H1 (cell line): ENCODE results near the gene ERVMER34-1. TPM values are rescaled to one million over a fixed set of nuclear protein-coding genes. Genes with fewer than 3 reads are reported as not detected.

Source experiments
- CTCF ChIA-PET: fragments of 300-600 bp; sonication (Branson Sonifier 250); formaldehyde crosslinking; loops from one replicate; lab custom pipeline; 2021; ENCODE audit not compliant: partially characterized antibody; lab: Charles Lee
- POLR2A ChIA-PET: fragments of 300-600 bp; sonication (Branson Sonifier 250); formaldehyde crosslinking; loops from one replicate; lab custom pipeline; 2021; ENCODE audit warnings: inconsistent platforms; ENCODE audit not compliant: partially characterized antibody; lab: Charles Lee
- DNase-seq, 2 experiments: peaks; one replicate each; pipeline versions ENCODE4 v3.0.0 to v3.0.0-alpha.2; 2010 to 2022; ENCODE audit warnings: low spot score in 2 of 2, low read depth in 1 of 2, mixed read lengths in 1 of 2
- FAIRE-seq: peaks from 2 replicates; lab custom pipeline; 2011; peaks lifted over from hg19 to GRCh38; lab: Jason Lieb, UNC
- H2AFZ ChIP-seq: 2 replicates; pipeline ENCODE4 v1.8.1; 2012; ENCODE audit warnings: low read length, inconsistent platforms
- H2AK5ac ChIP-seq: 2 replicates; pipeline ENCODE4 v1.6.1; 2013; ENCODE audit warnings: low read depth, low read length
- H2BK120ac ChIP-seq: replicated peaks from 2 replicates; pipeline ENCODE3; 2013; ENCODE audit warnings: low read depth, low read length, inconsistent platforms
- H2BK12ac ChIP-seq: 2 replicates; pipeline ENCODE4 v1.6.1; 2013; ENCODE audit warnings: low read depth, low read length
- H2BK15ac ChIP-seq: 2 replicates; pipeline ENCODE4 v1.6.1; 2013; ENCODE audit warnings: low read length
- H2BK20ac ChIP-seq: 2 replicates; pipeline ENCODE4 v1.6.1; 2013; ENCODE audit warnings: low read length
- H2BK5ac ChIP-seq: 2 replicates; pipeline ENCODE4 v1.6.1; 2013; ENCODE audit warnings: low read depth, low read length
- H3K14ac ChIP-seq: 2 replicates; pipeline ENCODE4 v1.6.1; 2013; ENCODE audit warnings: inconsistent platforms; ENCODE audit not compliant: insufficient read length
- H3K18ac ChIP-seq: 2 replicates; pipeline ENCODE4 v1.6.1; 2013; ENCODE audit warnings: low read length; ENCODE audit errors: extremely low read depth
- H3K23ac ChIP-seq: 2 replicates; pipeline ENCODE4 v1.6.1; 2013; ENCODE audit warnings: inconsistent platforms; ENCODE audit not compliant: insufficient read length
- H3K23me2 ChIP-seq: 2 replicates; pipeline ENCODE4 v1.6.1; 2013; ENCODE audit warnings: low read depth, low read length
- H3K27ac ChIP-seq: 2 replicates; pipeline ENCODE4 v1.6.1; 2011; ENCODE audit warnings: low read depth, low read length, inconsistent platforms
- H3K27me3 ChIP-seq, 4 experiments: replicated peaks in 1 of 4; 1 replicate in 1 of 4; 2 replicates in 3 of 4; pipeline versions ENCODE4 v1.6.1 to v1.8.1; 2011 to 2013; ENCODE audit warnings: low read length in 3 of 4, mild to moderate bottlenecking in 3 of 4, inconsistent platforms in 2 of 4, mixed read lengths in 2 of 4, moderate library complexity in 1 of 4; ENCODE audit not compliant: control insufficient read depth in 3 of 4, insufficient read depth in 3 of 4; ENCODE audit errors: extremely low read depth in 1 of 4
- H3K36me3 ChIP-seq, 4 experiments: 2 replicates each; pipeline versions ENCODE4 v1.6.1 to v1.8.1; 2011 to 2013; ENCODE audit warnings: mild to moderate bottlenecking in 4 of 4, low read length in 3 of 4, moderate library complexity in 2 of 4, control low read depth in 1 of 4, inconsistent platforms in 1 of 4; ENCODE audit not compliant: insufficient read depth in 4 of 4, control insufficient read depth in 2 of 4
- H3K4ac ChIP-seq: replicated peaks from 2 replicates; pipeline ENCODE3; 2013; ENCODE audit warnings: low read length, low read depth, mixed read lengths, inconsistent platforms; ENCODE audit not compliant: insufficient read length
- H3K4me1 ChIP-seq, 4 experiments: replicated peaks in 1 of 4; 1 replicate in 1 of 4; 2 replicates in 3 of 4; pipeline versions ENCODE4 v1.6.1 to v1.8.1; 2011 to 2013; ENCODE audit warnings: low read length in 3 of 4, inconsistent platforms in 2 of 4, mixed read lengths in 1 of 4; ENCODE audit not compliant: insufficient read depth in 4 of 4, control insufficient read depth in 3 of 4
- H3K4me2 ChIP-seq, 2 experiments: 2 replicates each; pipeline versions ENCODE4 v1.6.1 to v1.8.1; 2011 to 2013; ENCODE audit warnings: low read depth in 2 of 2, low read length in 2 of 2, control low read depth in 1 of 2, inconsistent platforms in 1 of 2, mild to moderate bottlenecking in 1 of 2; ENCODE audit not compliant: insufficient read depth in 1 of 2
- H3K4me3 ChIP-seq, 4 experiments: fragments of 200-600, 300-600 bp in 1 of 4; sonication (generic), shearing (Covaris generic), sonication (Bioruptor Twin) in 1 of 4; 2 replicates each; pipeline versions ENCODE4 v1.5.1 to v1.8.1; 2011 to 2016; ENCODE audit warnings: low read length in 4 of 4, low read depth in 3 of 4, control low read depth in 2 of 4, inconsistent platforms in 2 of 4, mild to moderate bottlenecking in 2 of 4, mixed read lengths in 1 of 4, moderate library complexity in 1 of 4; ENCODE audit not compliant: insufficient read depth in 2 of 4; ENCODE audit errors: extremely low read depth in 1 of 4
- H3K56ac ChIP-seq: replicated peaks from 2 replicates; pipeline ENCODE3; 2013; ENCODE audit warnings: low read depth, mild to moderate bottlenecking, mixed read lengths, low read length, inconsistent platforms; ENCODE audit not compliant: insufficient read length
- H3K79me1 ChIP-seq: 2 replicates; pipeline ENCODE4 v1.6.1; 2013; ENCODE audit warnings: low read depth, low read length, control low read depth
- H3K79me2 ChIP-seq, 2 experiments: 2 replicates each; pipeline versions ENCODE4 v1.6.1 to v1.8.1; 2012 to 2013; ENCODE audit warnings: low read length in 2 of 2, mild to moderate bottlenecking in 2 of 2, inconsistent platforms in 1 of 2; ENCODE audit not compliant: insufficient read depth in 2 of 2, control insufficient read depth in 1 of 2
- H3K9ac ChIP-seq, 4 experiments: replicated peaks in 1 of 4; 1 replicate in 1 of 4; 2 replicates in 3 of 4; pipeline versions ENCODE4 v1.6.1 to v1.8.1; 2011 to 2013; ENCODE audit warnings: low read depth in 3 of 4, low read length in 3 of 4, control low read depth in 2 of 4, mild to moderate bottlenecking in 2 of 4, moderate library complexity in 2 of 4, inconsistent platforms in 1 of 4; ENCODE audit errors: extremely low read depth in 1 of 4
- H3K9me3 ChIP-seq, 2 experiments: 2 replicates each; pipeline versions ENCODE4 v1.6.1 to v1.8.1; 2012 to 2013; ENCODE audit warnings: mild to moderate bottlenecking in 2 of 2, moderate library complexity in 2 of 2, control low read depth in 1 of 2, inconsistent platforms in 1 of 2, low read depth in 1 of 2, low read length in 1 of 2, mixed read lengths in 1 of 2; ENCODE audit not compliant: insufficient read depth in 2 of 2
- H4K20me1 ChIP-seq, 2 experiments: replicated peaks in 1 of 2; 2 replicates each; pipeline versions ENCODE3 to v1.8.1; 2011 to 2013; ENCODE audit warnings: inconsistent platforms in 2 of 2, low read length in 2 of 2, mild to moderate bottlenecking in 1 of 2; ENCODE audit not compliant: insufficient read depth in 2 of 2, control insufficient read depth in 1 of 2
- H4K5ac ChIP-seq: 2 replicates; pipeline ENCODE4 v1.6.1; 2013; ENCODE audit warnings: low read length, low read depth, mixed read lengths, inconsistent platforms; ENCODE audit not compliant: insufficient read length
- H4K8ac ChIP-seq: 2 replicates; pipeline ENCODE4 v1.8.0; 2013; ENCODE audit warnings: mild to moderate bottlenecking, moderate library complexity, low read length, inconsistent platforms; ENCODE audit not compliant: insufficient read depth; ENCODE audit errors: extremely low read depth
- H4K91ac ChIP-seq: replicated peaks from 2 replicates; pipeline ENCODE3; 2013; ENCODE audit warnings: low read length, mixed read lengths, inconsistent platforms; ENCODE audit not compliant: insufficient read length
- BRCA1 ChIP-seq: IDR thresholded peaks from 2 replicates; pipeline ENCODE4 v1.6.1; 2012; ENCODE audit warnings: low read depth, low read length, improper control_type of control experiment
- EGR1 ChIP-seq: IDR thresholded peaks from 2 replicates; pipeline ENCODE4 v1.6.1; 2011; ENCODE audit warnings: low read depth, low read length, borderline replicate concordance
- GABPA ChIP-seq: IDR thresholded peaks from 2 replicates; pipeline ENCODE4 v1.6.1; 2011; ENCODE audit warnings: mild to moderate bottlenecking, low read length, moderate library complexity, borderline replicate concordance; ENCODE audit not compliant: insufficient read depth
- HDAC2 ChIP-seq, 2 experiments: fragments of 300-600 bp in 1 of 2; sonication (generic) in 1 of 2; IDR thresholded peaks; 2 replicates each; pipeline ENCODE4 v1.6.1; 2011 to 2012; ENCODE audit warnings: low read depth in 2 of 2, low read length in 2 of 2, mild to moderate bottlenecking in 2 of 2, moderate library complexity in 2 of 2, borderline replicate concordance in 1 of 2, inconsistent platforms in 1 of 2
- HDAC6 ChIP-seq: IDR thresholded peaks from one replicate; pipeline ENCODE4 v1.7.1; 2012; ENCODE audit warnings: low read depth, mild to moderate bottlenecking, inconsistent platforms, low read length, moderate library complexity
- POLR2AphosphoS5 ChIP-seq: IDR thresholded peaks from 2 replicates; pipeline ENCODE4 v1.6.1; 2011; ENCODE audit warnings: low read depth, low read length
- TCF12 ChIP-seq: IDR thresholded peaks from 2 replicates; pipeline ENCODE4 v1.6.1; 2011; ENCODE audit warnings: low read depth, mild to moderate bottlenecking, low read length
- ZNF274 ChIP-seq: IDR thresholded peaks from 2 replicates; pipeline ENCODE4 v1.7.0; 2012; ENCODE audit warnings: low read length, borderline replicate concordance; ENCODE audit errors: extremely low read depth
- WGBS, 2 experiments: shearing (Covaris generic) in 1 of 2; methylation state at CpG; one replicate each; pipeline versions ENCODE4 v1.1.6 to v1.1.7; 2013 to 2015; ENCODE audit warnings: low lambda C conversion rate in 2 of 2, mixed read lengths in 2 of 2, inconsistent platforms in 1 of 2, low coverage in 1 of 2, missing lambda C conversion rate in 1 of 2; ENCODE audit not compliant: insufficient replicate concordance in 2 of 2, insufficient coverage in 1 of 2, insufficient read length in 1 of 2; ENCODE audit errors: extremely low coverage in 1 of 2, missing lambda C conversion rate in 1 of 2; 5-methylcytosine and 5-hydroxymethylcytosine counted together
- polyA plus RNA-seq, 7 experiments: library from polyadenylated mRNA; depleted of rRNA in 3 of 7; stranded (reverse) in 5 of 7; unstranded in 2 of 7; fragments of >200 nt in 5 of 7; fragments of 200-250 nt in 2 of 7; gene quantifications; 1 replicate in 5 of 7; 2 replicates in 1 of 7; 4 replicates in 1 of 7; pipeline versions ENCODE4 v1.2.1 to v1.2.3, GENCODE V29; 2011 to 2013; ENCODE audit warnings: missing spikeins in 2 of 7, mixed read lengths in 2 of 7
- total RNA-seq: library from RNA; stranded (reverse); fragmentation: NEBNext Ultra II Directional; extraction: Animal tissue kit (Norgen Biotek cat#: 25700); gene quantifications from 2 replicates; pipeline ENCODE4 v1.2.1, GENCODE V29; 2021

ERVMER34-1 gene
- total and polyA plus RNA-seq, 2 of the 8 experiments (the other 6 are each of a cell fraction or from before 2014, with no cell fraction given) = 14.2 to 34.3 TPM

DNA sequence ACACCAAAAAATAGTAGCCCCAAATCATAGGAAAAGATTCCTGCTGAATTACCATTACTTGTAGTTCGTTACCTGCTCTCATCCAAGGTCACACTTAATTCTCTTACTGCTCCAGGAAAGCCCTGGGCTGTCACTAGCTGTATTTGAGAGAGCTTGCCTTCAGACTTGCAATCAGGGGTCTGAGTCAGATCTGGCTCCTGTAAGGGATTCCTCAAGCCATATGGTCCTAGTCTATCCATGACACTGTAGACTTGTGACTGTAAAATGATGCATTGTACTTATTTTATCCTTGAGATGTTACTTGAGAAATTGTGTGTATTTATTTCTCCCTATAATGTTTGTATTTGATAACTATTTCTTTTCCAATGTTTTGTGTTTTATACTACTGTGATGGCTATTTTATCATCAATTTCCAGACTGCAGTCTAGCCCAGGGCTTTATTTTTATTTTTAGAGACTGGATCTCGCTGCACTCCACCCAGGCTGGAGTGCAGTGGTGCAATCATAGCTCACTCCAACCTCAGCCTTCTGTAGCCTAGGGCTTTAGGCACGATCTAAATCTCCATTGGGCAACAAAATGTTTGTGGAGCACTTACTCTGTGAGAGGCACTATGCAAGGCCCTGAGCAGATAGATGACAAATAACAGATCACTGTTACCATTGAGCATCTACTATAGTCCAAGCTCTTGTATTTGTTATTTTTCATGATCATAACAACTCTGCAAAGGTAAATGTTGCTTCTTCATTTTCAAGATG lies 24.2 kb downstream of the ERVMER34-1 start:
- Histone ChIP-seq H3K23me2 (peaks cover 2% of the 10 kb centered on the region; the same call in 1 of the 2 replicates), H3K4ac (no peak overlapping the region), H3K4me1 (peaks cover 0 to 4% (median 0%) of the 10 kb centered on the region in 4 experiments; a peak in 1 of 7 replicates), H3K14ac (no peak overlapping the region), H3K9ac (no peak overlapping the region), H2AFZ (no peak overlapping the region), H3K27ac (no peak overlapping the region), H2BK12ac (no peak overlapping the region), H3K27me3 (no peaks in the 10 kb centered on the region), H2BK120ac (no peak overlapping the region), H3K9me3 (no peaks in the 10 kb centered on the region), H3K4me3 (no peak overlapping the region), H2BK15ac (no peak overlapping the region), H4K20me1 (no peaks in the 10 kb centered on the region), H3K79me1 (no peaks in the 10 kb centered on the region), H4K91ac (no peak overlapping the region), H2BK20ac (no peak overlapping the region), H3K79me2 (no peaks in the 10 kb centered on the region), H4K5ac (no peak overlapping the region), H2BK5ac (no peak overlapping the region), H3K18ac (no peak overlapping the region), H3K56ac (no peak overlapping the region), H3K23ac (no peak overlapping the region), H3K36me3 (no peaks in the 10 kb centered on the region), H3K4me2 (no peak overlapping the region), H4K8ac (no peak overlapping the region), H2AK5ac (no peak overlapping the region)
- POLR2A ChIA-PET = interaction anchor here (1.3 to 4.8 kb wide), 5 partner anchors 9 to 136 kb away, joined by 3 to 37 read pairs (median 4); no protein-coding TSS in a partner anchor
- TF ChIP-seq ZNF274 (no peak), EGR1 (no peak), GABPA (no peak), TCF12 (no peak), POLR2AphosphoS5 (no peak), BRCA1 (no peak), HDAC6 (no peak), HDAC2 (IDR thresholded peaks at IDR 0.05; ENCODE audit: borderline replicate concordance in 1 of 2, low read depth in 2 of 2, low read length in 2 of 2) (no peak)
- FAIRE-seq (no peak), DNase-seq (no peak)
- WGBS, 2 experiments = 82% methylated on average over 3 of the region's 3 CpGs; no CpG with 5 or more reads in 1 of the 2 experiments
- CTCF ChIA-PET = interaction anchor here (0.5 to 2.0 kb wide), 6 partner anchors 13 to 256 kb away, joined by 3 to 7 read pairs (median 4); no protein-coding TSS in a partner anchor
